ENCODE results near the gene AOC2. TPM values are rescaled to one million over a fixed set of nuclear protein-coding genes. Genes with fewer than 3 reads are reported as not detected.

AOC2 gene, protein sequence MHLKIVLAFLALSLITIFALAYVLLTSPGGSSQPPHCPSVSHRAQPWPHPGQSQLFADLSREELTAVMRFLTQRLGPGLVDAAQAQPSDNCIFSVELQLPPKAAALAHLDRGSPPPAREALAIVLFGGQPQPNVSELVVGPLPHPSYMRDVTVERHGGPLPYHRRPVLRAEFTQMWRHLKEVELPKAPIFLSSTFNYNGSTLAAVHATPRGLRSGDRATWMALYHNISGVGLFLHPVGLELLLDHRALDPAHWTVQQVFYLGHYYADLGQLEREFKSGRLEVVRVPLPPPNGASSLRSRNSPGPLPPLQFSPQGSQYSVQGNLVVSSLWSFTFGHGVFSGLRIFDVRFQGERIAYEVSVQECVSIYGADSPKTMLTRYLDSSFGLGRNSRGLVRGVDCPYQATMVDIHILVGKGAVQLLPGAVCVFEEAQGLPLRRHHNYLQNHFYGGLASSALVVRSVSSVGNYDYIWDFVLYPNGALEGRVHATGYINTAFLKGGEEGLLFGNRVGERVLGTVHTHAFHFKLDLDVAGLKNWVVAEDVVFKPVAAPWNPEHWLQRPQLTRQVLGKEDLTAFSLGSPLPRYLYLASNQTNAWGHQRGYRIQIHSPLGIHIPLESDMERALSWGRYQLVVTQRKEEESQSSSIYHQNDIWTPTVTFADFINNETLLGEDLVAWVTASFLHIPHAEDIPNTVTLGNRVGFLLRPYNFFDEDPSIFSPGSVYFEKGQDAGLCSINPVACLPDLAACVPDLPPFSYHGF
- polyA plus RNA-seq (2012; ENCODE audit: insufficient read depth, insufficient read length): 0.33 TPM

DNA sequence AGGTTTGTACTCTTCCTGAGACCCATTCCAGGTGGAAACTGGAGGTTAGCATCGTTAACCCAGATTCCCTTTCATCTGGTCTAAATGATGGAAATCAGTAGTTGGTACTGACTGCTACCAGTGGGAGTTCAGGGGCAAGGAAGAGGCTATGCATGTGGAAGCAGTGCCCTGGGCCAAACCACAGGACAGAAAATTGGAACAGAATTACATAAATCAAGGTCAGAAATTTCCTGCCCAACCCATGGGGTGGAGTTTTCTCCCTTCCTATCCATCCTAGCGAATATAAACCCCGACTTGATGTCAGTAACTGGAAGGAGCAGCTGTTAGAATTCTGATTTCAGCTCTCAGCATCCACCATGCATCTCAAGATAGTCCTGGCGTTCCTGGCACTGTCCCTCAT, at the start of gene AOC2:
AOC2 (plus strand) TSS at position 310 of the 400 bp plus-strand sequence; CDS start at position 357, 47 bp downstream.
- H3K4me3 ChIP-seq (ENCODE audit: low read length): no peak within 1 kb of the TSS
- DNase-seq (ENCODE audit: low read depth, low spot score): no peak

DNA sequence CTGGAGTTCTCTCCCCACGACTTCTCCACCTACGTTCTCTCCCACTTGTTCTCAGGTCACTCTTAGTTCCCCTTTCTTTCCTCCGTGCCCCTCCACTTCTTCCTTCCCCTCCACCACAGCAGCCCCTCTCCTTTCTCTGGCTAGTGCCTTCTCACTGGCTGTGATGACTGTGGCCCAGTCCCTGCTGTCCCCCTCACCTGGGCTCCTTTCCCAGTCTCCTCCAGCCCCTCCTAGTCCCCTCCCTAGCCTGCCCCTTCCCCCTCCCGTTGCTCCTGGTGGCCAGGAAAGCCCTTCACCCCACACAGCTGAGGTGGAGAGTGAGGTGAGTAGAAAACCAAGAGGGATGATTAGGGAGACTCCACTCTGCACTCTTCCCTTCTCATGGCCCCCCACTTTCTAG, 49.3 kb upstream of the AOC2 start:
- no peak overlapping the region for H3K4me3 ChIP-seq (ENCODE audit: low read length)
- no peak for DNase-seq (ENCODE audit: low read depth, low spot score)

- H3K4me3 ChIP-seq (ENCODE audit: low read length): no peak overlapping the region
- no peak for DNase-seq (ENCODE audit: low read depth, low spot score)
Observed at GRCh38 chr17:42795465-42795864, 48.9 kb upstream of the AOC2 start.

GRCh38 chr17:42796066-42796758, 48.2 kb upstream of the AOC2 start:
- no peak overlapping the region for H3K4me3 ChIP-seq (ENCODE audit: low read length)
- DNase-seq (ENCODE audit: low read depth, low spot score): no peak

- peak overlapping the region; percentile 67 for H3K4me3 ChIP-seq (ENCODE audit: low read length)
- no peak for DNase-seq (ENCODE audit: low read depth, low spot score)
Observed at GRCh38 chr17:42797067-42798007, 47.0 kb upstream of the AOC2 start.

- DNase-seq (ENCODE audit: low read depth, low spot score): no peak
- peak overlapping the region; percentile 67 for H3K4me3 ChIP-seq (ENCODE audit: low read length)
Observed at GRCh38 chr17:42798011-42798382, 46.4 kb upstream of the AOC2 start.

GRCh38 chr17:42798383-42799380, 45.7 kb upstream of the AOC2 start, which contains the start of the genes CNTD1 and COA3:
CNTD1 (plus strand) TSS chr17:42798861; CDS start chr17:42799068, 207 bp downstream.
COA3 (minus strand) TSS chr17:42798704; CDS start chr17:42798681, 23 bp downstream.
- peak within 1 kb of the TSS; percentile 67 for H3K4me3 ChIP-seq (ENCODE audit: low read length)
- DNase-seq (ENCODE audit: low read depth, low spot score): peak; percentile 49

- no peak overlapping the region for H3K4me3 ChIP-seq (ENCODE audit: low read length)
- no peak for DNase-seq (ENCODE audit: low read depth, low spot score)
Observed at GRCh38 chr17:42803074-42803883, 41.1 kb upstream of the AOC2 start.

DNA sequence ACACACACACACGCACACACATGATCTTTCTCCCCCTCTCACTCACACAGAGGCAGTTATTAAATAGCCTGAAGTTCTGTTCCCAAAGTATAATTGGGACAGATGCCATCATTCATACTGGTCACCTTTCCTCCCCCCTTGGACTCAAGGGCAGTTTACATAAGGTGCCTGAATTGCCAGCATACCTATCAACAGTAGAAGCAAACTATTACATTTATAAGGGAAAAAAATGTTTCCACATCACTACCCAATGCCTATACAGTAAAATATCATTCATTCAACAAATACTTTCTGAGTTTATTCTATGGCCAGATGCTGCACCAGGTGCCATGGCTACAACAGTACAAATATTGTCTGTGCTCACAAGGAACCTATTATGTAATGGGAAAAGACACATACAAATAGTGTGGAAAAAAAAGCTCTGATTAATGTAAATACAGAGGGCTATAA, 39.4 kb upstream of the AOC2 start:
- H3K4me3 ChIP-seq (ENCODE audit: low read length): no peak overlapping the region
- no peak for DNase-seq (ENCODE audit: low read depth, low spot score)

DNA sequence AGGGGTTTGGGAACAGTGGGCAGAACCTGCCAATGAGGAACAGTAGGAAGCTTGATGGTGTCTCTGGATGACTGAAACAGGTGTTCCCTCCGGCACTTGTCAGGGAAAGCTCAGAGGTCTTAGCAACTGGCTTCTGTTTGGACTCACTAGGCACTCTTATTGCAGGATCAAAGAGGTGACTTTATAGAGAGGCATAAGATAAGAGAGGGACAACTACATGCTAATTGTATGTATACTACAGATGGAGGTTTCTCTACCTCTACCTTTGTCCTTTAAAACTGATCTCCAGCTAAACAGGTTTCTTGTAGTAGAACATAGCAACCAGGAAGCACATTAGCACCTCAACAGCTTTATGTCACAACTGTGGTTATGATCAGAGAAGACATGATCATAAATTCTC, 38.1 kb upstream of the AOC2 start:
- no peak for DNase-seq (ENCODE audit: low read depth, low spot score)
- H3K4me3 ChIP-seq (ENCODE audit: low read length): no peak overlapping the region

DNA sequence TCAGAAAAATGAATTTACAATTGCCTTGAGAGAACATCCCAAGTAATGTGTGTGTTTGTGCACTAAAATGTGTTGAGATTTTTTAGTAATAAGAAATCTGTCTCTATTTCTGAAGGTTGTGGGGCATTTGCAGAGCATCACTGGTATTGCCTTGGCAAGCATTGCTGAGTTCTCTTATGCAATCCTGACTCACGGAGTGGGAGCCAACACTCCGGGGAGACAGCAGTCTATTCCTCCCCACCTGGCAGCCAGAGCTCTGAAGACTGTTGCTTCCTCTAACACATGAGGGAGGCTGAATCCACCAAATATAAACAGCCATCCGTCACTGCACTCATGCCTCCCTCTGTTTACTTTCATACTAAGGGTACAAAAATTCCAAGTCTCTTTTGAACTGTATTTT, 35.1 kb upstream of the AOC2 start:
- no peak overlapping the region for H3K4me3 ChIP-seq (ENCODE audit: low read length)
- DNase-seq (ENCODE audit: low read depth, low spot score): no peak

- no peak for DNase-seq (ENCODE audit: low read depth, low spot score)
- no peak overlapping the region for H3K4me3 ChIP-seq (ENCODE audit: low read length)
Observed at GRCh38 chr17:42814633-42815399, 29.6 kb upstream of the AOC2 start.

DNA sequence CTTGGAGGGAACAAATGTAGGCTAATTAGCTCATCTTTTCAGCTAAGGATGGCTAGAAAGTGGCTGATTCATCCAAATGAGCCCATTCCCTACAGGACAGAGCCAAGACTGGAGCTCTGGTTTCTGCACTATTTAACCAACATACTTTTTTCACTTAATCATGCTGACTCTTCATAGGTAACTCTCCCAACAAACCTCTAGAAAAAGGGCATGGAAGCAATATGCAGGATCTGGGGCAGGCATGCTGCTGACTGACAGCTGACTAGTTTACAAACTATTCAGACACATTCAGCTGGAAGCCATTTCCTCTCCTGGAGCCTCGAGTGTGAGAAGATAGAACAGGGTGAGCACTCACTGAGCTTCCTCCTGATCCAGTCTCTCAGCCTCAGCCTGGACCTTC, 26.5 kb upstream of the AOC2 start:
- H3K4me3 ChIP-seq (ENCODE audit: low read length): no peak overlapping the region
- no peak for DNase-seq (ENCODE audit: low read depth, low spot score)

DNA sequence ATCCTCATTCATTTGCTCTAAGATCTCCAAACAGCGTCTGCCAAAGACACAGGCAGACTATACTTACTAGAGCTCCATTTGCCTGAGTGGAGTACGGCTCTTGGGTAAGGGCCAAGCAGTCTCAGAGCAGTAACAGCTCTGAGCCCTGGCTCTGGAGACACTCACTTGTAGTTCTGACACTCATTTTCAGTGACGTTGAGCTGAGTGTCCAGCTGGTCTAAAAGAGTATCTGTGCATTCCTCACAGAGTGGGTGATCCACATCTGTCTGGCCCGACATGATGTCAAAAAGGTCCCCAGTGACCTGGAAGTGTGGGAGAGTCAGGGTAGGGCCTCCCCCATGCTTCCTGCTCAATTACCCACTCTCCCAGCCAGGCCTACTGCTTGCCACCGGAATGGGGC, 26.0 kb upstream of the AOC2 start:
- DNase-seq (ENCODE audit: low read depth, low spot score): no peak
- no peak overlapping the region for H3K4me3 ChIP-seq (ENCODE audit: low read length)

GRCh38 chr17:42819939-42820535, 24.3 kb upstream of the AOC2 start:
- DNase-seq (ENCODE audit: low read depth, low spot score): peak; percentile 47
- no peak overlapping the region for H3K4me3 ChIP-seq (ENCODE audit: low read length)

- H3K4me3 ChIP-seq (ENCODE audit: low read length): no peak overlapping the region
- DNase-seq (ENCODE audit: low read depth, low spot score): no peak
Observed at GRCh38 chr17:42821176-42821575, 23.2 kb upstream of the AOC2 start.
